Glomerular endothelial cell (primary cell): Measurements from ENCODE around the gene EIF5B. TPM values are rescaled to one million over a fixed set of nuclear protein-coding genes. Genes with fewer than 3 reads are reported as not detected.

Source experiments
- DNase-seq: peaks from one replicate; pipeline ENCODE4 v3.0.0-alpha.2; 2011; ENCODE audit warnings: low read depth, low spot score; ENCODE audit errors: extremely low read depth
- total RNA-seq: library from RNA; depleted of rRNA; stranded (reverse); fragments of >200 nt; gene quantifications from 2 replicates; pipeline ENCODE4 v1.2.3, GENCODE V29; 2015

EIF5B gene
- total RNA-seq, 1 donor from 2014 or later, result 42.5 TPM

GRCh38 chr2:99450199-99450598, 113.0 kb downstream of the EIF5B start:
- no peak for DNase-seq

Other genes starting within 250 kb of the EIF5B start
- 0.41 TPM in 1 of 2 replicates, not detected in the other for gene C2orf15, start 195.7 kb upstream of the EIF5B start, total RNA-seq
- gene TSGA10, start 182.4 kb upstream of the EIF5B start, total RNA-seq, result 5.5 TPM in 2 replicates
- gene LIPT1, start 182.4 kb upstream of the EIF5B start, total RNA-seq, result 2.8 and 7.6 TPM in 2 replicates
- 44.5 and 49.0 TPM in 2 replicates for gene MITD1, start 156.3 kb upstream of the EIF5B start, total RNA-seq
- 37.2 and 39.7 TPM in 2 replicates for gene MRPL30, start 156.2 kb upstream of the EIF5B start, total RNA-seq
- gene LYG2, start 81.7 kb upstream of the EIF5B start, total RNA-seq, result not detected in 2 replicates
- 1.2 TPM in 1 of 2 replicates, not detected in the other for gene LYG1, start 36.2 kb upstream of the EIF5B start, total RNA-seq
- gene TXNDC9, start 1.1 kb upstream of the EIF5B start, total RNA-seq, result 75.1 and 100 TPM in 2 replicates
- gene REV1, start 152.6 kb downstream of the EIF5B start, total RNA-seq, result 27.1 and 36.0 TPM in 2 replicates